ENCODE measurements around the gene HMCN2.

HMCN2 gene

DNA sequence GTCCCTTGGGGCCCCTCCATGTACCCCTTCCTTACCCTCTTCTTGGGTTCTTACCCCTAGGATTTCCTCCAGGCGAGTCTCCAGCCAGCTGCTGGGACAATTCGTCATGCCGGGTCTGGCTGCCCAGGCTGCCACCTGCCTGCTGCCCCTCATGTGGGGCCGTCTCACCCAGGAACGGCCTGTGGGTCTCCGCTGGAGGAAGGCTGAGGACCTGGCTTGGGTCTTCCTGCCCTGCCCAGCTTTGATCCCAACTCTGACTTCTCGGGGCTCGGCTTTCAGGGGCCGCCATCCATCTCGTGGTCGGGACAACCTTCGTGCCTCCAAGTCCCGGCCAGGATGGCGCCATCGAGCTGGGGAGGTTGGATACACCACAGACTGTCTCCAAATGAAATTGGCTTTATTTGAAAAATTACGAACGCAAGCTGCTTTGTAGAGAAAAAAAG is 38.1 kb downstream of the HMCN2 start:
- Histone ChIP-seq H3K36me3 (ENCODE audit: insufficient read depth, low read length) (no peaks in the 10 kb centered on the region), H3K9me2 (replicated peaks; ENCODE audit: low read depth, low read length) (no peaks in the 10 kb centered on the region), H3K27me3 (ENCODE audit: insufficient read depth, low read length, poor library complexity, severe bottlenecking) (no peaks in the 10 kb centered on the region), H4K20me1 (ENCODE audit: insufficient read depth, low read length, poor library complexity, severe bottlenecking) (no peaks in the 10 kb centered on the region), H3K79me2 (ENCODE audit: insufficient read depth, low read length) (no peaks in the 10 kb centered on the region), H3K4me3 (ENCODE audit: low read length, poor library complexity, severe bottlenecking) (no peak overlapping the region), H3K4me1 (ENCODE audit: insufficient read depth, low read length, poor library complexity, severe bottlenecking) (no peaks in the 10 kb centered on the region), H3K9ac (ENCODE audit: low read depth, low read length, poor library complexity, severe bottlenecking) (no peak overlapping the region), H3K9me3 (ENCODE audit: insufficient read depth, low read depth, low read length) (no peaks in the 10 kb centered on the region), H3F3A (ENCODE audit: low read depth) (no peaks in the 10 kb centered on the region), H2AFZ (ENCODE audit: low read length) (no peak overlapping the region), H3K4me2 (ENCODE audit: low read depth, low read length, poor library complexity, severe bottlenecking) (no peak overlapping the region)
- TF ChIP-seq CTCF (conservative IDR thresholded peaks at IDR 0.05; ENCODE audit: low read length) (no peak), EZH2phosphoT487 (IDR thresholded peaks at IDR 0.05; ENCODE audit: borderline replicate concordance) (no peak)

- H4K20me1 ChIP-seq (ENCODE audit: insufficient read depth, low read length, poor library complexity, severe bottlenecking) = no peaks in the 10 kb centered on the region
- H3K27me3 ChIP-seq (ENCODE audit: insufficient read depth, low read length, poor library complexity, severe bottlenecking) = no peaks in the 10 kb centered on the region
- no peaks in the 10 kb centered on the region for H3K79me2 ChIP-seq (ENCODE audit: insufficient read depth, low read length)
- no peak overlapping the region for H3K4me3 ChIP-seq (ENCODE audit: low read length, poor library complexity, severe bottlenecking)
- H3F3A ChIP-seq (ENCODE audit: low read depth) = no peaks in the 10 kb centered on the region
- no peaks in the 10 kb centered on the region for H3K9me3 ChIP-seq (ENCODE audit: insufficient read depth, low read depth, low read length)
- H2AFZ ChIP-seq (ENCODE audit: low read length) = no peak overlapping the region
- no peaks in the 10 kb centered on the region for H3K36me3 ChIP-seq (ENCODE audit: insufficient read depth, low read length)
- no peak overlapping the region for H3K9ac ChIP-seq (ENCODE audit: low read depth, low read length, poor library complexity, severe bottlenecking)
- H3K4me1 ChIP-seq (ENCODE audit: insufficient read depth, low read length, poor library complexity, severe bottlenecking) = no peaks in the 10 kb centered on the region
- TF ChIP-seq CTCF (conservative IDR thresholded peaks at IDR 0.05; ENCODE audit: low read length) (no peak), EZH2phosphoT487 (IDR thresholded peaks at IDR 0.05; ENCODE audit: borderline replicate concordance) (no peak)
- no peak overlapping the region for H3K4me2 ChIP-seq (ENCODE audit: low read depth, low read length, poor library complexity, severe bottlenecking)
- no peaks in the 10 kb centered on the region for H3K9me2 ChIP-seq (replicated peaks; ENCODE audit: low read depth, low read length)
These were observed 38.6 kb downstream of the HMCN2 start for GRCh38 chr9:130304116-130304515.

GRCh38 chr9:130304643-130305042 is 39.1 kb downstream of the HMCN2 start:
- Histone ChIP-seq H3K9ac (ENCODE audit: low read depth, low read length, poor library complexity, severe bottlenecking) (no peak overlapping the region), H2AFZ (ENCODE audit: low read length) (no peak overlapping the region), H3K27me3 (ENCODE audit: insufficient read depth, low read length, poor library complexity, severe bottlenecking) (no peaks in the 10 kb centered on the region), H4K20me1 (ENCODE audit: insufficient read depth, low read length, poor library complexity, severe bottlenecking) (no peaks in the 10 kb centered on the region), H3K79me2 (ENCODE audit: insufficient read depth, low read length) (no peaks in the 10 kb centered on the region), H3K4me2 (ENCODE audit: low read depth, low read length, poor library complexity, severe bottlenecking) (no peak overlapping the region), H3F3A (ENCODE audit: low read depth) (no peaks in the 10 kb centered on the region), H3K9me2 (replicated peaks; ENCODE audit: low read depth, low read length) (no peaks in the 10 kb centered on the region), H3K4me1 (ENCODE audit: insufficient read depth, low read length, poor library complexity, severe bottlenecking) (no peaks in the 10 kb centered on the region), H3K9me3 (ENCODE audit: insufficient read depth, low read depth, low read length) (no peaks in the 10 kb centered on the region), H3K4me3 (ENCODE audit: low read length, poor library complexity, severe bottlenecking) (no peak overlapping the region), H3K36me3 (ENCODE audit: insufficient read depth, low read length) (no peaks in the 10 kb centered on the region)
- TF ChIP-seq CTCF (conservative IDR thresholded peaks at IDR 0.05; ENCODE audit: low read length) (no peak), EZH2phosphoT487 (IDR thresholded peaks at IDR 0.05; ENCODE audit: borderline replicate concordance) (no peak)
